Measurements from ENCODE around the gene SWT1.
"Not testable (repeated sequence)": the region's sequence is repeated elsewhere in the genome, so short reads cannot be mapped to it uniquely, and the experiment has no call there.

The SWT1 gene

DNA sequence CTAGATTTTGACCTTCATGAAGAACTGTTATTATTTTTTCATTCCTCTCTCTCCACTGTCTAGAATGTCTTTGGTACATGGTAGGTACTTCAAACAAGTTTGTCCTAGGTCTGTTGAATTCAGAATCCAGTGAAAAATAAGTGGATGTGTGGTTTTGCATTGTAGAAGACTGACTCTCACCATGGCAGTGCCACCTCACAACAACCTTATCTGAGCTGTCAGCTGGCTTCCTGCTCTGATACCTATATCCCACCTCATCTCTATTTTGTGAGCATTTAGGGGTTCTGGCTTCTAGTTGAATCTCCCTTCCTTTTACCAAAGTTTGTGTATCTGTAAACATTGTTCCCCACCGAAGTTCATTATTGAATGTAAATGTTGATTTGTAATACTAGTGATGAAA lies 9.1 kb downstream of the SWT1 start:
- H4K20me1 ChIP-seq (ENCODE audit: insufficient read depth, low read length, poor library complexity, severe bottlenecking), result no peaks in the 10 kb centered on the region
- H3K9me3 ChIP-seq (ENCODE audit: insufficient read depth, low read depth, low read length), result no peaks in the 10 kb centered on the region
- 0 out of 2 replicates have a peak overlapping the region, but pooled peaks have one; percentile 52 for H2AFZ ChIP-seq (ENCODE audit: low read length)
- H3K27me3 ChIP-seq (ENCODE audit: insufficient read depth, low read length, poor library complexity, severe bottlenecking), result no peaks in the 10 kb centered on the region
- H3K4me3 ChIP-seq (ENCODE audit: low read length, poor library complexity, severe bottlenecking), result peak overlapping the region; percentile 43
- no peaks in the 10 kb centered on the region for H3K36me3 ChIP-seq (ENCODE audit: insufficient read depth, low read length)
- no peaks in the 10 kb centered on the region for H3F3A ChIP-seq (ENCODE audit: low read depth)
- H3K4me2 ChIP-seq (ENCODE audit: low read depth, low read length, poor library complexity, severe bottlenecking), result peak overlapping the region; percentile 55
- H3K9ac ChIP-seq (ENCODE audit: low read depth, low read length, poor library complexity, severe bottlenecking), result peak overlapping the region; percentile 23
- H3K79me2 ChIP-seq (ENCODE audit: insufficient read depth, low read length), result no peaks in the 10 kb centered on the region
- no peaks in the 10 kb centered on the region for H3K9me2 ChIP-seq (replicated peaks; ENCODE audit: low read depth, low read length)
- TF ChIP-seq EZH2phosphoT487 (IDR thresholded peaks at IDR 0.05; ENCODE audit: borderline replicate concordance), result no peak
- TF ChIP-seq, protein P1, sequence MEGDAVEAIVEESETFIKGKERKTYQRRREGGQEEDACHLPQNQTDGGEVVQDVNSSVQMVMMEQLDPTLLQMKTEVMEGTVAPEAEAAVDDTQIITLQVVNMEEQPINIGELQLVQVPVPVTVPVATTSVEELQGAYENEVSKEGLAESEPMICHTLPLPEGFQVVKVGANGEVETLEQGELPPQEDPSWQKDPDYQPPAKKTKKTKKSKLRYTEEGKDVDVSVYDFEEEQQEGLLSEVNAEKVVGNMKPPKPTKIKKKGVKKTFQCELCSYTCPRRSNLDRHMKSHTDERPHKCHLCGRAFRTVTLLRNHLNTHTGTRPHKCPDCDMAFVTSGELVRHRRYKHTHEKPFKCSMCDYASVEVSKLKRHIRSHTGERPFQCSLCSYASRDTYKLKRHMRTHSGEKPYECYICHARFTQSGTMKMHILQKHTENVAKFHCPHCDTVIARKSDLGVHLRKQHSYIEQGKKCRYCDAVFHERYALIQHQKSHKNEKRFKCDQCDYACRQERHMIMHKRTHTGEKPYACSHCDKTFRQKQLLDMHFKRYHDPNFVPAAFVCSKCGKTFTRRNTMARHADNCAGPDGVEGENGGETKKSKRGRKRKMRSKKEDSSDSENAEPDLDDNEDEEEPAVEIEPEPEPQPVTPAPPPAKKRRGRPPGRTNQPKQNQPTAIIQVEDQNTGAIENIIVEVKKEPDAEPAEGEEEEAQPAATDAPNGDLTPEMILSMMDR (conservative IDR thresholded peaks at IDR 0.05; ENCODE audit: low read length), result no peak
- H3K4me1 ChIP-seq (ENCODE audit: insufficient read depth, low read length, poor library complexity, severe bottlenecking), result peaks cover 19% of the 10 kb centered on the region

DNA sequence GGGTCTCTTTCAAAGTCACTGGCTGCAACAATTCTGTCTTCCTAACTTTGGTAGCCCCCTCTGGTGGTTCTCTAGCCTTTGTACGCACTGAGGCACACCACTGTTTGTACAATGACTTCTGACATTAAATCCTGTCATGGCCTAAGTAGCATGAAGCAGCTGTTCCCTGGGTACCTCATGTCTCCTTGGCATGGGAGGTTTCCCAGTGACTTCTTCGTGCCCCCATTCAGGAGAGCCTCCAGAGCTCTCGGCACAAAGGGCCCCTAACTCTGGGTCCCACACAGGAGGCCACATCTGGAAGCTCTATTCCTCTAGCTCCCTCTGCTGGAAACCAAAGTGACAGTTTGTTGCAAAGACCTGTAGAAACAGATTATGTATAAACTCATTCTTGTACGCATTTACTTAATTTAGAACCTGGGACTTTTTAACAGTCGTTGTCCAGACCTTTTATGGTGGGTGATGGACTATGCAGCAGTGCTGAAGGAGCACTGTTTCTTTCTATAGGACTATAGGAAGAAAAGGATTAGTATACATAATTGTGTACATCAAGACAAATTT lies 13.4 kb downstream of the SWT1 start:
- Histone ChIP-seq H3F3A (ENCODE audit: low read depth) (no peaks in the 10 kb centered on the region), H3K79me2 (ENCODE audit: insufficient read depth, low read length) (no peaks in the 10 kb centered on the region), H4K20me1 (ENCODE audit: insufficient read depth, low read length, poor library complexity, severe bottlenecking) (no peaks in the 10 kb centered on the region), H3K9me2 (replicated peaks; ENCODE audit: low read depth, low read length) (no peaks in the 10 kb centered on the region), H3K27me3 (ENCODE audit: insufficient read depth, low read length, poor library complexity, severe bottlenecking) (no peaks in the 10 kb centered on the region), H3K4me2 (ENCODE audit: low read depth, low read length, poor library complexity, severe bottlenecking) (peak overlapping the region; percentile 61), H3K36me3 (ENCODE audit: insufficient read depth, low read length) (no peaks in the 10 kb centered on the region), H2AFZ (ENCODE audit: low read length) (peak overlapping the region; percentile 75), H3K4me1 (ENCODE audit: insufficient read depth, low read length, poor library complexity, severe bottlenecking) (peaks cover 16% of the 10 kb centered on the region), H3K4me3 (ENCODE audit: low read length, poor library complexity, severe bottlenecking) (peak overlapping the region; percentile 65), H3K9ac (ENCODE audit: low read depth, low read length, poor library complexity, severe bottlenecking) (no peak overlapping the region), H3K9me3 (ENCODE audit: insufficient read depth, low read depth, low read length) (no peaks in the 10 kb centered on the region)
- TF ChIP-seq EZH2phosphoT487 (IDR thresholded peaks at IDR 0.05; ENCODE audit: borderline replicate concordance), result no peak
- TF ChIP-seq, protein P1 (conservative IDR thresholded peaks at IDR 0.05; ENCODE audit: low read length), result peak; percentile 99

DNA sequence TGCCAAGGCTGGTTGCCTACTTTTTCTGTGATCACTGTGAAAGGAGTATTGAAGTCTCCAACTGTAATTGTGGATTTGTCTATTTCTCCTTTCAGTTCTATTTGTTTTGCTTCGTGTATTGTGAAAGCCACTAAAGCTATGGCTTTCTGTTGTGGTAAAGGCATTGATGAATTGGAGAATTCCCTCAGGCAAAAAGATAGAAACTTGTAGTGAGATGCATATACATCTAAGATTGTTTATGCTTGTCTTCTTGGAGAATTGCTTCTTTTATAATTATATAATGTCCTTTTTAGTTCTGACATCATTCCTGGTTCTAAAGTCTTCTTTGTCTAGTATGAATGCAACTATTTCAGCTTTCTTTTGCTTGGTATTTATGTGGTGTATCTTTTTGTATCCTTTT lies 36.8 kb downstream of the SWT1 start:
- Histone ChIP-seq H3K9me2 (replicated peaks; ENCODE audit: low read depth, low read length) (no peaks in the 10 kb centered on the region), H3K4me2 (ENCODE audit: low read depth, low read length, poor library complexity, severe bottlenecking) (no peak overlapping the region), H3K4me3 (ENCODE audit: low read length, poor library complexity, severe bottlenecking) (no peak overlapping the region), H2AFZ (ENCODE audit: low read length) (no peak overlapping the region), H3K79me2 (ENCODE audit: insufficient read depth, low read length) (no peaks in the 10 kb centered on the region), H3K27me3 (ENCODE audit: insufficient read depth, low read length, poor library complexity, severe bottlenecking) (no peaks in the 10 kb centered on the region), H3K36me3 (ENCODE audit: insufficient read depth, low read length) (no peaks in the 10 kb centered on the region), H3K4me1 (ENCODE audit: insufficient read depth, low read length, poor library complexity, severe bottlenecking) (no peaks in the 10 kb centered on the region), H3K9ac (ENCODE audit: low read depth, low read length, poor library complexity, severe bottlenecking) (no peak overlapping the region), H3F3A (ENCODE audit: low read depth) (no peaks in the 10 kb centered on the region), H4K20me1 (ENCODE audit: insufficient read depth, low read length, poor library complexity, severe bottlenecking) (no peaks in the 10 kb centered on the region), H3K9me3 (ENCODE audit: insufficient read depth, low read depth, low read length) (no peaks in the 10 kb centered on the region)
- TF ChIP-seq, protein P1 (conservative IDR thresholded peaks at IDR 0.05; ENCODE audit: low read length), result no peak
- no peak for TF ChIP-seq EZH2phosphoT487 (IDR thresholded peaks at IDR 0.05; ENCODE audit: borderline replicate concordance)

DNA sequence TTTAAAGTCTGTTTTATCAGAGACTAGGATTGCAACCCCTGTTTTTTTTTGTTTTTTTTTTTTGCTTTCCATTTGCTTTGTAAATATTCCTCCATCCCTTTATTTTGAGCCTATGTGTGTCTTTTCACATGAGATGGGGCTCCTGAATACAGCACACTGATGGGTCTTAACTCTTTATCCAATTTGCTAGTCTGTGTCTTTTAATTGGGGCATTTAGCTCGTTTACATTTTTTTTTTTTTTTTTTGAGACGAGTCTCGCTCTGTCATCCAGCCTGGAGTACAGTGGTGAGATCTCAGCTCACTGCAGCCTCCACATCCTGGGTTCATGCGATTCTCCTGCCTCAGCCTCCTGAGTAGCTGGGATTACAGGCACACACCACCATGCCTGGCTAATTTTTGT lies 41.7 kb downstream of the SWT1 start:
- not testable (repeated sequence) for H3K9me2 ChIP-seq (replicated peaks; ENCODE audit: low read depth, low read length); H3F3A ChIP-seq (ENCODE audit: low read depth); H3K4me3 ChIP-seq (ENCODE audit: low read length, poor library complexity, severe bottlenecking); H4K20me1 ChIP-seq (ENCODE audit: insufficient read depth, low read length, poor library complexity, severe bottlenecking); H2AFZ ChIP-seq (ENCODE audit: low read length); H3K4me1 ChIP-seq (ENCODE audit: insufficient read depth, low read length, poor library complexity, severe bottlenecking); H3K79me2 ChIP-seq (ENCODE audit: insufficient read depth, low read length); H3K9ac ChIP-seq (ENCODE audit: low read depth, low read length, poor library complexity, severe bottlenecking); H3K27me3 ChIP-seq (ENCODE audit: insufficient read depth, low read length, poor library complexity, severe bottlenecking); H3K36me3 ChIP-seq (ENCODE audit: insufficient read depth, low read length); H3K9me3 ChIP-seq (ENCODE audit: insufficient read depth, low read depth, low read length); H3K4me2 ChIP-seq (ENCODE audit: low read depth, low read length, poor library complexity, severe bottlenecking)

Measured in Loucy (cell line).